ENCODE results near the gene HGF.

DNA sequence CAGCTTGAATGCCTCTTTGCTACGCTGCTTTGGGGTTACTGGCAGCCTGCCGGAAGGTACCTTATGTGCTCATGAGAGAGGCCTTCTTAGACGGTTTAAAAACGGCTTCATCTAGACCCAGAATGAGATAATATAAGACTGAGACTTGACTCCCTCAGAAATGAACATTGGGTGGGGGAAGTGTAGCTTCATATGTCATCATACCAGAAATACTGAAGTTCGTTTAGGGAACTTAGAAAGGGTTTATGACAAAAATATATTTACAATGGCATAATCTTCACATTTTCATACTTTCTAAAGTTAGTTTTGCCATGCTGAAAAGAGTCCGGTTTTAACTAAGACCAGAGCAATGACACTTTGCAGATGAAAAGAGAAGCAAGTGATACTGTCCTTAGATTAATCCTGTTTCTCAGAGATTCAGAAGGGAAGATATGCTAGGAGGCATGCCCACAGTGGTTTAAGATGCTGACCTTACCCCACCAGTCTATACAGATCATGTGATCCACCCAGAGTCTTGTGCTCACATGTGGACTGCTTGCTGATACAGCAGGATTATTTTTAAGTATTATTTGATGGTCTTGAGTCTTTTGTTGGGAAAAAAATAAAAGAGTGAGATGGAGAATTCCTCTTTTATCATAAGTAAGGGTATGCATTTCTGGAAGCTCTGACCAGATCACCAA is 40.8 kb upstream of the HGF start:
- TF ChIP-seq, protein P1, sequence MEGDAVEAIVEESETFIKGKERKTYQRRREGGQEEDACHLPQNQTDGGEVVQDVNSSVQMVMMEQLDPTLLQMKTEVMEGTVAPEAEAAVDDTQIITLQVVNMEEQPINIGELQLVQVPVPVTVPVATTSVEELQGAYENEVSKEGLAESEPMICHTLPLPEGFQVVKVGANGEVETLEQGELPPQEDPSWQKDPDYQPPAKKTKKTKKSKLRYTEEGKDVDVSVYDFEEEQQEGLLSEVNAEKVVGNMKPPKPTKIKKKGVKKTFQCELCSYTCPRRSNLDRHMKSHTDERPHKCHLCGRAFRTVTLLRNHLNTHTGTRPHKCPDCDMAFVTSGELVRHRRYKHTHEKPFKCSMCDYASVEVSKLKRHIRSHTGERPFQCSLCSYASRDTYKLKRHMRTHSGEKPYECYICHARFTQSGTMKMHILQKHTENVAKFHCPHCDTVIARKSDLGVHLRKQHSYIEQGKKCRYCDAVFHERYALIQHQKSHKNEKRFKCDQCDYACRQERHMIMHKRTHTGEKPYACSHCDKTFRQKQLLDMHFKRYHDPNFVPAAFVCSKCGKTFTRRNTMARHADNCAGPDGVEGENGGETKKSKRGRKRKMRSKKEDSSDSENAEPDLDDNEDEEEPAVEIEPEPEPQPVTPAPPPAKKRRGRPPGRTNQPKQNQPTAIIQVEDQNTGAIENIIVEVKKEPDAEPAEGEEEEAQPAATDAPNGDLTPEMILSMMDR (IDR thresholded peaks at IDR 0.05), result no peak
- TF ChIP-seq POLR2AphosphoS5 (IDR thresholded peaks at IDR 0.05), result no peak

Data from gastroesophageal sphincter (tissue), 3 donors.